K562 (cell line): ENCODE results near the gene MAP4. TPM values are rescaled to one million over a fixed set of nuclear protein-coding genes. Genes with fewer than 3 reads are reported as not detected.

Source experiments
- CBX3 ChIP-seq, 2 experiments: IDR thresholded peaks; 1 replicate in 1 of 2; 2 replicates in 1 of 2; pipeline ENCODE4 v1.6.1; 2012; ENCODE audit warnings: inconsistent platforms in 2 of 2, low read length in 2 of 2, borderline replicate concordance in 1 of 2, control low read depth in 1 of 2
- CBX8 ChIP-seq: fragments of 200-600 bp; sonication (generic); IDR thresholded peaks from 2 replicates; pipeline ENCODE4 v1.6.1; 2012; ENCODE audit warnings: borderline replicate concordance, mixed run types, low read depth, mild to moderate bottlenecking, moderate library complexity, mixed read lengths, low read length, control low read depth, inconsistent platforms; ENCODE audit not compliant: poor library complexity, severe bottlenecking; ENCODE audit errors: extremely low read depth
- DIDO1 ChIP-seq: fragments of 450-650 bp; IDR thresholded peaks from 2 replicates; pipeline ENCODE4 v1.6.1; 2016; ENCODE audit warnings: low read depth, missing biosample characterization, missing genetic modification characterization
- GABPB2 ChIP-seq: fragments of 250-450 bp; sonication (Bioruptor Pico); conservative IDR thresholded peaks from 2 replicates; pipeline ENCODE4 v1.5.1; 2021; ENCODE audit warnings: mild to moderate bottlenecking
- GTF2A2 ChIP-seq: IDR thresholded peaks from 2 replicates; pipeline ENCODE4 v1.6.1; 2016; ENCODE audit warnings: mild to moderate bottlenecking, missing genetic modification characterization, missing compliant biosample characterization
- HDAC2 ChIP-seq: fragments of 450-650 bp; IDR thresholded peaks from 2 replicates; pipeline ENCODE4 v1.6.1; 2016; ENCODE audit warnings: mild to moderate bottlenecking
- HDAC3 ChIP-seq: fragments of 450-650 bp; IDR thresholded peaks from 2 replicates; pipeline ENCODE4 v1.6.1; 2018; ENCODE audit warnings: borderline replicate concordance, mild to moderate bottlenecking, moderate library complexity; ENCODE audit not compliant: partially characterized antibody
- HDGF ChIP-seq: fragments of 450-650 bp; IDR thresholded peaks from 2 replicates; pipeline ENCODE4 v1.6.1; 2016
- KLF10 ChIP-seq: fragments of 250-450 bp; sonication (Bioruptor Pico); IDR thresholded peaks from 2 replicates; pipeline ENCODE4 v1.6.1; 2021; ENCODE audit warnings: matching md5 sums
- NFIX ChIP-seq: fragments of 250-450 bp; sonication (Bioruptor Pico); IDR thresholded peaks from 2 replicates; pipeline ENCODE4 v1.4.0; 2020; ENCODE audit warnings: low read depth, mild to moderate bottlenecking, moderate library complexity
- NFYB ChIP-seq: IDR thresholded peaks from 2 replicates; pipeline ENCODE4 v1.6.1; 2011; ENCODE audit warnings: mild to moderate bottlenecking, moderate library complexity; ENCODE audit not compliant: insufficient read length; ENCODE audit errors: extremely low read depth
- NRF1 ChIP-seq, 2 experiments: fragments of 450-650 bp; IDR thresholded peaks in 1 of 2; conservative IDR thresholded peaks in 1 of 2; 2 replicates each; pipeline ENCODE4 v1.6.1; 2014; ENCODE audit warnings: mild to moderate bottlenecking in 2 of 2
- POLR3G ChIP-seq: IDR thresholded peaks from 2 replicates; pipeline ENCODE4 v1.6.1; 2011; ENCODE audit not compliant: insufficient read length, insufficient replicate concordance; ENCODE audit errors: extremely low read depth
- RBM15 ChIP-seq: fragments of 200-400 bp; formaldehyde crosslinking; IDR thresholded peaks from 2 replicates; pipeline ENCODE4 v1.6.1; 2018; ENCODE audit warnings: mild to moderate bottlenecking, low read length, moderate library complexity; ENCODE audit not compliant: insufficient read depth
- RBM22 ChIP-seq: fragments of 200-400 bp; formaldehyde crosslinking; IDR thresholded peaks from 2 replicates; pipeline ENCODE4 v1.6.1; 2018; ENCODE audit warnings: low read length, low read depth; ENCODE audit not compliant: poor library complexity, severe bottlenecking
- RBM25 ChIP-seq: fragments of 200-400 bp; formaldehyde crosslinking; IDR thresholded peaks from 2 replicates; pipeline ENCODE4 v1.6.1; 2018; ENCODE audit warnings: low read length, low read depth, moderate library complexity; ENCODE audit not compliant: severe bottlenecking
- SMC3 ChIP-seq: conservative IDR thresholded peaks from 2 replicates; pipeline ENCODE4 v1.6.1; 2011; ENCODE audit warnings: low read depth, low read length, improper control_type of control experiment; ENCODE audit not compliant: insufficient read depth
- SOX6 ChIP-seq: fragments of 450-650 bp; IDR thresholded peaks from 2 replicates; pipeline ENCODE4 v1.6.1; 2014; ENCODE audit warnings: mild to moderate bottlenecking
- ZNF311 ChIP-seq: fragments of 250-450 bp; sonication (Bioruptor Pico); IDR thresholded peaks from 2 replicates; pipeline ENCODE4 v1.4.0; 2020; ENCODE audit warnings: mild to moderate bottlenecking, moderate library complexity
- ZNF408 ChIP-seq: fragments of 250-450 bp; sonication (Bioruptor Pico); IDR thresholded peaks from 2 replicates; pipeline ENCODE4 v1.4.0; 2020; ENCODE audit warnings: low read depth, mild to moderate bottlenecking, moderate library complexity
- ZNF668 ChIP-seq: fragments of 250-450 bp; sonication (Bioruptor Pico); IDR thresholded peaks from 2 replicates; pipeline ENCODE4 v1.8.0; 2022; ENCODE audit warnings: mild to moderate bottlenecking, inconsistent platforms
- ZNF76 ChIP-seq: fragments of 250-450 bp; sonication (Bioruptor Pico); IDR thresholded peaks from 2 replicates; pipeline ENCODE4 v1.4.0; 2020; ENCODE audit warnings: mild to moderate bottlenecking, moderate library complexity, borderline replicate concordance
- polyA plus RNA-seq, 8 experiments: library from polyadenylated mRNA; depleted of rRNA in 4 of 8; stranded (reverse) in 5 of 8; unstranded in 3 of 8; fragments of >200 nt; fragmentation: Nextera tagmentation in 2 of 8; fragmentation: Illumina TruSeq in 1 of 8; extraction: Ambion mirVana in 2 of 8; extraction: Trizol in 1 of 8; gene quantifications; 2 replicates each; pipeline versions ENCODE4 v1.2.1 to v1.2.3, GENCODE V29; 2011 to 2014; ENCODE audit warnings: inconsistent platforms in 1 of 8, missing spikeins in 1 of 8
- total RNA-seq, 7 experiments: library from RNA; depleted of rRNA in 6 of 7; stranded (reverse); fragments of >200 nt in 6 of 7; fragmentation: Illumina TruSeq in 2 of 7; extraction: Trizol in 2 of 7; gene quantifications; 2 replicates each; pipeline versions ENCODE4 v1.2.1 to v1.2.3, GENCODE V29; 2011 to 2021; ENCODE audit warnings: low replicate concordance in 1 of 7
- TF ChIP-seq, protein P1 (sequence below): fragments of 450-650 bp; IDR thresholded peaks from 2 replicates; pipeline ENCODE4 v1.6.1; 2016; ENCODE audit warnings: low read depth

The MAP4 gene
- total and polyA plus RNA-seq, 9 of the 15 experiments (the other 6 are each of a cell fraction or from before 2014, with no cell fraction given) = 13.3 to 141 (median 36.8) TPM

DNA sequence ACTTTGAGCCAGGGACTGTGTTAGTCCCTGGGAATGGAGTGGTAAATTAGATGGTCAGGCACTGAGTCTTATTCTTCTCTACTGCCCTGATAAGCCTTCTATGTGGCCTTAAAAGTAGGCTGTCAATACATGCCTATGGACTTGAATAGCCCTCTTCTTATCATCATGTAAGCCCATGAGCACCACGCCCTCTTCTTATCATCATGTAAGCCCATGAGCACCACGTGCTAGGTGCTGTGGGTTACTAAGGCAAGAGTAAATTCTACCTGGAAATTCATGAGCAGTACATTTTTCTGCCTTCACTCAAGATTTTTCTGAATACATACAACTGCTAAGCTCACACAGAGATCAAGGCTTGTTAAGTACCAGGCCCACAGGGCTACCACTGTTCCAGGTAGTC, 144.8 kb downstream of the MAP4 start (continued):
- TF ChIP-seq CBX8 = no peak
- no peak for TF ChIP-seq KLF10 (CRISPR knock-in tag)
- TF ChIP-seq ZNF76 (CRISPR knock-in tag) = no peak
- no peak for TF ChIP-seq ZNF668 (CRISPR knock-in tag)
- TF ChIP-seq, protein P1, sequence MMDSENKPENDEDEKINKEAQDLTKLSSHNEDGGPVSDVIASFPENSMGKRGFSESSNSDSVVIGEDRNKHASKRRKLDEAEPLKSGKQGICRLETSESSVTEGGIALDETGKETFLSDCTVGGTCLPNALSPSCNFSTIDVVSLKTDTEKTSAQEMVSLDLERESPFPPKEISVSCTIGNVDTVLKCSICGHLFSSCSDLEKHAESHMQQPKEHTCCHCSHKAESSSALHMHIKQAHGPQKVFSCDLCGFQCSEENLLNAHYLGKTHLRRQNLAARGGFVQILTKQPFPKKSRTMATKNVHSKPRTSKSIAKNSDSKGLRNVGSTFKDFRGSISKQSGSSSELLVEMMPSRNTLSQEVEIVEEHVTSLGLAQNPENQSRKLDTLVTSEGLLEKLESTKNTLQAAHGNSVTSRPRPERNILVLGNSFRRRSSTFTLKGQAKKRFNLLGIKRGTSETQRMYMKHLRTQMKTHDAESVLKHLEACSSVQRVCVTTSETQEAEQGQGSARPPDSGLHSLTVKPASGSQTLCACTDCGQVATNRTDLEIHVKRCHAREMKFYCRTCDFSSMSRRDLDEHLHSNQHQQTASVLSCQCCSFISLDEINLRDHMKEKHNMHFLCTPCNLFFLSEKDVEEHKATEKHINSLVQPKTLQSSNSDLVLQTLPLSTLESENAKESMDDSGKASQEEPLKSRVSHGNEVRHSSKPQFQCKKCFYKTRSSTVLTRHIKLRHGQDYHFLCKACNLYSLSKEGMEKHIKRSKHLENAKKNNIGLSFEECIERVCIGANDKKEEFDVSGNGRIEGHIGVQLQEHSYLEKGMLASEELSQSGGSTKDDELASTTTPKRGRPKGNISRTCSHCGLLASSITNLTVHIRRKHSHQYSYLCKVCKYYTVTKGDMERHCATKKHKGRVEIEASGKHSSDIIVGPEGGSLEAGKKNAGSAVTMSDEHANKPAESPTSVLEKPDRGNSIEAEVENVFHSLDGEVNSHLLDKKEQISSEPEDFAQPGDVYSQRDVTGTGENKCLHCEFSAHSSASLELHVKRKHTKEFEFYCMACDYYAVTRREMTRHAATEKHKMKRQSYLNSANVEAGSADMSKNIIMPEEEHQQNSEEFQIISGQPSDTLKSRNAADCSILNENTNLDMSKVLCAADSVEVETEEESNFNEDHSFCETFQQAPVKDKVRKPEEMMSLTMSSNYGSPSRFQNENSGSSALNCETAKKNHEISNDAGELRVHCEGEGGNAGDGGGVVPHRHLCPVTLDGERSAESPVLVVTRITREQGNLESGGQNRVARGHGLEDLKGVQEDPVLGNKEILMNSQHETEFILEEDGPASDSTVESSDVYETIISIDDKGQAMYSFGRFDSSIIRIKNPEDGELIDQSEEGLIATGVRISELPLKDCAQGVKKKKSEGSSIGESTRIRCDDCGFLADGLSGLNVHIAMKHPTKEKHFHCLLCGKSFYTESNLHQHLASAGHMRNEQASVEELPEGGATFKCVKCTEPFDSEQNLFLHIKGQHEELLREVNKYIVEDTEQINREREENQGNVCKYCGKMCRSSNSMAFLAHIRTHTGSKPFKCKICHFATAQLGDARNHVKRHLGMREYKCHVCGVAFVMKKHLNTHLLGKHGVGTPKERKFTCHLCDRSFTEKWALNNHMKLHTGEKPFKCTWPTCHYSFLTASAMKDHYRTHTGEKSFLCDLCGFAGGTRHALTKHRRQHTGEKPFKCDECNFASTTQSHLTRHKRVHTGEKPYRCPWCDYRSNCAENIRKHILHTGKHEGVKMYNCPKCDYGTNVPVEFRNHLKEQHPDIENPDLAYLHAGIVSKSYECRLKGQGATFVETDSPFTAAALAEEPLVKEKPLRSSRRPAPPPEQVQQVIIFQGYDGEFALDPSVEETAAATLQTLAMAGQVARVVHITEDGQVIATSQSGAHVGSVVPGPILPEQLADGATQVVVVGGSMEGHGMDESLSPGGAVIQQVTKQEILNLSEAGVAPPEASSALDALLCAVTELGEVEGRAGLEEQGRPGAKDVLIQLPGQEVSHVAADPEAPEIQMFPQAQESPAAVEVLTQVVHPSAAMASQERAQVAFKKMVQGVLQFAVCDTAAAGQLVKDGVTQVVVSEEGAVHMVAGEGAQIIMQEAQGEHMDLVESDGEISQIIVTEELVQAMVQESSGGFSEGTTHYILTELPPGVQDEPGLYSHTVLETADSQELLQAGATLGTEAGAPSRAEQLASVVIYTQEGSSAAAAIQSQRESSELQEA = no peak
- peak; percentile 62; the same call in 1 of the 2 replicates for TF ChIP-seq HDAC2
- no peak for TF ChIP-seq POLR3G
- no peak for TF ChIP-seq HDAC3
- peak in 1 of 2 experiments; percentile 75; a peak in 2 of 3 replicates for TF ChIP-seq CBX3 (IDR thresholded peaks at IDR 0.05; ENCODE audit: borderline replicate concordance in 1 of 2, low read length in 2 of 2)
- no peak for TF ChIP-seq NFIX (CRISPR knock-in tag)
- TF ChIP-seq ZNF311 (CRISPR knock-in tag) = no peak
- no peak for TF ChIP-seq RBM22
- no peak for TF ChIP-seq DIDO1
- TF ChIP-seq GTF2A2 (tag) = no peak
- no peak for TF ChIP-seq HDGF
- TF ChIP-seq RBM15 = no peak
- TF ChIP-seq NFYB = no peak
- no peak; a peak in 2 of 4 replicates for TF ChIP-seq NRF1 (conservative IDR thresholded peaks at IDR 0.05 in 1 of 2, IDR thresholded peaks at IDR 0.05 in 1 of 2)
- no peak for TF ChIP-seq RBM25
- 0 out of 2 replicates have a peak, but pooled peaks have one; percentile 15 for TF ChIP-seq SMC3
- peak; percentile 58 for TF ChIP-seq SOX6
- TF ChIP-seq GABPB2 = no peak
- TF ChIP-seq ZNF408 (CRISPR knock-in tag) = no peak
